HEK293 (cell line): ENCODE data around the gene ARHGAP42.

Source experiments
- CTCF ChIA-PET: fragments of 350-600 bp; formaldehyde crosslinking; extraction: SDS; loops from one replicate; lab custom pipeline; 2021; ENCODE audit warnings: antibody characterized with exemption; lab: Yijun Ruan, JAX
- POLR2A ChIA-PET: fragments of 300-600 bp; formaldehyde crosslinking; extraction: SDS; loops from one replicate; lab custom pipeline; 2020; ENCODE audit warnings: antibody characterized with exemption, inconsistent platforms; lab: Yijun Ruan, JAX
- H3K27ac ChIP-seq: fragments of 200-500 bp; sonication (Bioruptor generic); 2 replicates; pipeline ENCODE4 v1.5.1; 2014; ENCODE audit warnings: low read depth, low read length, control low read depth, inconsistent platforms; ENCODE audit errors: extremely low read depth
- H3K36me3 ChIP-seq, 2 experiments: fragments of 200-500 bp in 1 of 2; sonication (Bioruptor generic) in 1 of 2; 1 replicate in 1 of 2; 2 replicates in 1 of 2; pipeline ENCODE4 v1.5.1; 2014 to 2017; ENCODE audit warnings: inconsistent platforms in 2 of 2, low read length in 2 of 2; ENCODE audit not compliant: control insufficient read depth in 2 of 2, insufficient read depth in 1 of 2
- H3K4me1 ChIP-seq: fragments of 200-500 bp; sonication (Bioruptor generic); 2 replicates; pipeline ENCODE4 v1.5.1; 2014; ENCODE audit warnings: mild to moderate bottlenecking, low read length, inconsistent platforms; ENCODE audit not compliant: control insufficient read depth, insufficient read depth
- H3K4me3 ChIP-seq: 2 replicates; pipeline ENCODE4 v1.5.1; 2011; ENCODE audit warnings: low read depth, mild to moderate bottlenecking, control low read depth, low read length, moderate library complexity
- H3K9me3 ChIP-seq: fragments of 200-500 bp; sonication (Bioruptor generic); 2 replicates; pipeline ENCODE4 v1.5.1; 2014; ENCODE audit warnings: low read depth, low read length, inconsistent platforms; ENCODE audit not compliant: control insufficient read depth, insufficient read depth
- CTCF ChIP-seq: fragments of 450-650 bp; formaldehyde crosslinking; IDR thresholded peaks from 2 replicates; pipeline ENCODE4 v1.5.1; 2016; ENCODE audit warnings: missing biosample characterization, missing genetic modification characterization
- GFI1B ChIP-seq: fragments of 450-650 bp; formaldehyde crosslinking; IDR thresholded peaks from 2 replicates; pipeline ENCODE4 v1.5.1; 2016; ENCODE audit warnings: missing biosample characterization, missing genetic modification characterization
- GLIS2 ChIP-seq: fragments of 450-650 bp; formaldehyde crosslinking; IDR thresholded peaks from 2 replicates; pipeline ENCODE4 v1.5.1; 2016; ENCODE audit warnings: missing biosample characterization, missing genetic modification characterization
- IKZF3 ChIP-seq: fragments of 450-650 bp; IDR thresholded peaks from 2 replicates; pipeline ENCODE4 v1.5.0; 2018; ENCODE audit warnings: missing biosample characterization, mild to moderate bottlenecking, missing genetic modification characterization, moderate library complexity
- PRDM1 ChIP-seq: fragments of 450-650 bp; formaldehyde crosslinking; IDR thresholded peaks from 2 replicates; pipeline ENCODE4; 2016; ENCODE audit warnings: missing biosample characterization, missing genetic modification characterization
- PRDM10 ChIP-seq: fragments of 450-650 bp; formaldehyde crosslinking; IDR thresholded peaks from 2 replicates; pipeline ENCODE4 v1.5.1; 2016; ENCODE audit warnings: missing biosample characterization, missing genetic modification characterization
- TRIM28 ChIP-seq: IDR thresholded peaks from 2 replicates; pipeline ENCODE4 v1.6.1; 2011; ENCODE audit warnings: low read length, control low read depth, borderline replicate concordance
- ZBTB44 ChIP-seq: fragments of 450-650 bp; IDR thresholded peaks from 2 replicates; pipeline ENCODE4 v1.5.1; 2018; ENCODE audit warnings: missing biosample characterization, mild to moderate bottlenecking, missing genetic modification characterization
- ZFHX2 ChIP-seq: fragments of 450-650 bp; formaldehyde crosslinking; conservative IDR thresholded peaks from 2 replicates; pipeline ENCODE4 v1.5.1; 2016; ENCODE audit warnings: missing biosample characterization, missing genetic modification characterization
- ZNF155 ChIP-seq: fragments of 450-650 bp; formaldehyde crosslinking; IDR thresholded peaks from 2 replicates; pipeline ENCODE4 v1.5.1; 2016; ENCODE audit warnings: missing biosample characterization, missing genetic modification characterization
- ZNF23 ChIP-seq: fragments of 450-650 bp; formaldehyde crosslinking; IDR thresholded peaks from 2 replicates; pipeline ENCODE4 v1.5.1; 2016; ENCODE audit warnings: missing biosample characterization, missing genetic modification characterization, borderline replicate concordance
- ZNF274 ChIP-seq, 2 experiments: fragments of 200-500 bp in 1 of 2; fragments of 450-650 bp in 1 of 2; sonication (Bioruptor generic) in 1 of 2; formaldehyde crosslinking in 1 of 2; IDR thresholded peaks; 2 replicates each; pipeline versions ENCODE4 v1.5.1 to v1.6.1; 2014 to 2016; ENCODE audit warnings: borderline replicate concordance in 1 of 2, inconsistent platforms in 1 of 2, low read length in 1 of 2, missing biosample characterization in 1 of 2, missing genetic modification characterization in 1 of 2
- ZNF335 ChIP-seq: fragments of 450-650 bp; formaldehyde crosslinking; conservative IDR thresholded peaks from 2 replicates; pipeline ENCODE4 v1.5.1; 2016; ENCODE audit warnings: missing biosample characterization, missing genetic modification characterization
- ZNF555 ChIP-seq: fragments of 450-650 bp; formaldehyde crosslinking; conservative IDR thresholded peaks from 2 replicates; pipeline ENCODE4 v1.5.1; 2017; ENCODE audit warnings: missing biosample characterization, mild to moderate bottlenecking, missing genetic modification characterization, inconsistent platforms
- ZNF561 ChIP-seq: fragments of 450-650 bp; IDR thresholded peaks from 2 replicates; pipeline ENCODE4 v1.5.1; 2018; ENCODE audit warnings: missing biosample characterization, missing genetic modification characterization, borderline replicate concordance
- TF ChIP-seq, protein P1 (sequence below): fragments of 450-650 bp; formaldehyde crosslinking; IDR thresholded peaks from 2 replicates; pipeline ENCODE4 v1.5.1; 2017; ENCODE audit warnings: missing biosample characterization, mild to moderate bottlenecking, missing genetic modification characterization, moderate library complexity
- TF ChIP-seq, protein P2 (sequence below): fragments of 450-650 bp; formaldehyde crosslinking; IDR thresholded peaks from 2 replicates; pipeline ENCODE4 v1.5.0; 2017; ENCODE audit warnings: missing biosample characterization, missing genetic modification characterization, borderline replicate concordance
- TF ChIP-seq, protein P3 (sequence below): fragments of 450-650 bp; formaldehyde crosslinking; IDR thresholded peaks from 2 replicates; pipeline ENCODE4 v1.5.1; 2016; ENCODE audit warnings: missing biosample characterization, missing genetic modification characterization, borderline replicate concordance

ARHGAP42 gene

GRCh38 chr11:100686476-100687053, 523 bp upstream of the ARHGAP42 start (continued):
- TF ChIP-seq ZNF274 (IDR thresholded peaks at IDR 0.05; ENCODE audit: low read length) (no peak), ZNF274 (tag by site-specific recombination; IDR thresholded peaks at IDR 0.05; ENCODE audit: borderline replicate concordance) (no peak), ZNF561 (tag by site-specific recombination) (no peak), ZFHX2 (no peak), ZNF155 (tag by site-specific recombination) (no peak), ZNF23 (tag by site-specific recombination) (no peak), GFI1B (tag by site-specific recombination) (no peak), ZBTB44 (no peak)
- TF ChIP-seq, protein P1, sequence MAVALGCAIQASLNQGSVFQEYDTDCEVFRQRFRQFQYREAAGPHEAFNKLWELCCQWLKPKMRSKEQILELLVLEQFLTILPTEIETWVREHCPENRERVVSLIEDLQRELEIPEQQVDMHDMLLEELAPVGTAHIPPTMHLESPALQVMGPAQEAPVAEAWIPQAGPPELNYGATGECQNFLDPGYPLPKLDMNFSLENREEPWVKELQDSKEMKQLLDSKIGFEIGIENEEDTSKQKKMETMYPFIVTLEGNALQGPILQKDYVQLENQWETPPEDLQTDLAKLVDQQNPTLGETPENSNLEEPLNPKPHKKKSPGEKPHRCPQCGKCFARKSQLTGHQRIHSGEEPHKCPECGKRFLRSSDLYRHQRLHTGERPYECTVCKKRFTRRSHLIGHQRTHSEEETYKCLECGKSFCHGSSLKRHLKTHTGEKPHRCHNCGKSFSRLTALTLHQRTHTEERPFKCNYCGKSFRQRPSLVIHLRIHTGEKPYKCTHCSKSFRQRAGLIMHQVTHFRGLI (tag by site-specific recombination) = no peak
- TF ChIP-seq, protein P2, sequence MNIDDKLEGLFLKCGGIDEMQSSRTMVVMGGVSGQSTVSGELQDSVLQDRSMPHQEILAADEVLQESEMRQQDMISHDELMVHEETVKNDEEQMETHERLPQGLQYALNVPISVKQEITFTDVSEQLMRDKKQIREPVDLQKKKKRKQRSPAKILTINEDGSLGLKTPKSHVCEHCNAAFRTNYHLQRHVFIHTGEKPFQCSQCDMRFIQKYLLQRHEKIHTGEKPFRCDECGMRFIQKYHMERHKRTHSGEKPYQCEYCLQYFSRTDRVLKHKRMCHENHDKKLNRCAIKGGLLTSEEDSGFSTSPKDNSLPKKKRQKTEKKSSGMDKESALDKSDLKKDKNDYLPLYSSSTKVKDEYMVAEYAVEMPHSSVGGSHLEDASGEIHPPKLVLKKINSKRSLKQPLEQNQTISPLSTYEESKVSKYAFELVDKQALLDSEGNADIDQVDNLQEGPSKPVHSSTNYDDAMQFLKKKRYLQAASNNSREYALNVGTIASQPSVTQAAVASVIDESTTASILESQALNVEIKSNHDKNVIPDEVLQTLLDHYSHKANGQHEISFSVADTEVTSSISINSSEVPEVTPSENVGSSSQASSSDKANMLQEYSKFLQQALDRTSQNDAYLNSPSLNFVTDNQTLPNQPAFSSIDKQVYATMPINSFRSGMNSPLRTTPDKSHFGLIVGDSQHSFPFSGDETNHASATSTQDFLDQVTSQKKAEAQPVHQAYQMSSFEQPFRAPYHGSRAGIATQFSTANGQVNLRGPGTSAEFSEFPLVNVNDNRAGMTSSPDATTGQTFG (tag by site-specific recombination) = no peak
- TF ChIP-seq, protein P3, sequence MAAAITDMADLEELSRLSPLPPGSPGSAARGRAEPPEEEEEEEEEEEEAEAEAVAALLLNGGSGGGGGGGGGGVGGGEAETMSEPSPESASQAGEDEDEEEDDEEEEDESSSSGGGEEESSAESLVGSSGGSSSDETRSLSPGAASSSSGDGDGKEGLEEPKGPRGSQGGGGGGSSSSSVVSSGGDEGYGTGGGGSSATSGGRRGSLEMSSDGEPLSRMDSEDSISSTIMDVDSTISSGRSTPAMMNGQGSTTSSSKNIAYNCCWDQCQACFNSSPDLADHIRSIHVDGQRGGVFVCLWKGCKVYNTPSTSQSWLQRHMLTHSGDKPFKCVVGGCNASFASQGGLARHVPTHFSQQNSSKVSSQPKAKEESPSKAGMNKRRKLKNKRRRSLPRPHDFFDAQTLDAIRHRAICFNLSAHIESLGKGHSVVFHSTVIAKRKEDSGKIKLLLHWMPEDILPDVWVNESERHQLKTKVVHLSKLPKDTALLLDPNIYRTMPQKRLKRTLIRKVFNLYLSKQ (tag by site-specific recombination) = no peak
- TF ChIP-seq, all 188 proteins: peak for 0

GRCh38 chr11:100687630-100688395, 725 bp downstream of the ARHGAP42 start:
- Histone ChIP-seq H3K9me3 (no peaks in the 10 kb centered on the region), H3K27ac (peak overlapping the region; percentile 82; the same call in 1 of the 2 replicates), H3K36me3 (no peaks in the 10 kb centered on the region), H3K4me1 (no peaks in the 10 kb centered on the region), H3K4me3 (peak overlapping the region; percentile 90)
- CTCF ChIA-PET = interaction anchor here (0.7 to 2.4 kb wide), 16 partner anchors 9 to 242 kb away, joined by 3 to 9 read pairs (median 4); no protein-coding TSS in a partner anchor
- POLR2A ChIA-PET = interaction anchor here (0.8 to 1.0 kb wide), 2 partner anchors 32 to 140 kb away, joined by 3 read pairs; no protein-coding TSS in a partner anchor
- TF ChIP-seq IKZF3 (tag by site-specific recombination) = peak; percentile 13; the same call in 1 of the 2 replicates
- peak; percentile 97 for TF ChIP-seq PRDM10 (tag by site-specific recombination)
- peak; percentile 49; the same call in 1 of the 2 replicates for TF ChIP-seq CTCF (tag by site-specific recombination)
- TF ChIP-seq GLIS2 = peak; percentile 28; the same call in 1 of the 2 replicates
- 0 out of 2 replicates have a peak, but pooled peaks have one; percentile 16 for TF ChIP-seq TRIM28
- peak; percentile 43 for TF ChIP-seq PRDM1 (tag by site-specific recombination)
- peak; percentile 92 for TF ChIP-seq ZNF335 (tag by site-specific recombination)
- TF ChIP-seq ZNF555 (tag by site-specific recombination) = no peak
